GM10266 (cell line): ENCODE data around the gene SART3.

Experiments used
- DNase-seq: peaks from one replicate; pipeline ENCODE4 v3.0.0; 2012; ENCODE audit errors: extremely low spot score
- CTCF ChIP-seq: IDR thresholded peaks from 2 replicates; pipeline ENCODE4 v1.5.1; 2012; ENCODE audit warnings: mild to moderate bottlenecking, low read depth; ENCODE audit not compliant: control insufficient read depth, insufficient read depth; ENCODE audit errors: missing control alignments

Gene SART3

GRCh38 chr12:108510836-108511235 lies 50.1 kb downstream of the SART3 start:
- no peak for TF ChIP-seq CTCF
- no peak for DNase-seq

- TF ChIP-seq CTCF, result no peak
- DNase-seq, result no peak
These were observed 51.2 kb downstream of the SART3 start for GRCh38 chr12:108509806-108510205.

GRCh38 chr12:108507971-108508642 lies 52.9 kb downstream of the SART3 start:
- no peak for TF ChIP-seq CTCF
- no peak for DNase-seq

GRCh38 chr12:108505129-108505528 lies 55.8 kb downstream of the SART3 start:
- TF ChIP-seq CTCF, result no peak
- DNase-seq, result no peak

- TF ChIP-seq CTCF, result no peak
- DNase-seq, result no peak
These were observed 58.1 kb downstream of the SART3 start for GRCh38 chr12:108502922-108503321.

- no peak for TF ChIP-seq CTCF
- no peak for DNase-seq
These were observed 62.8 kb downstream of the SART3 start for GRCh38 chr12:108498136-108498535.

GRCh38 chr12:108495823-108496579 lies 65.0 kb downstream of the SART3 start:
- TF ChIP-seq CTCF, result no peak
- DNase-seq, result no peak
